ENCODE data around the gene HOXB1.

DNA sequence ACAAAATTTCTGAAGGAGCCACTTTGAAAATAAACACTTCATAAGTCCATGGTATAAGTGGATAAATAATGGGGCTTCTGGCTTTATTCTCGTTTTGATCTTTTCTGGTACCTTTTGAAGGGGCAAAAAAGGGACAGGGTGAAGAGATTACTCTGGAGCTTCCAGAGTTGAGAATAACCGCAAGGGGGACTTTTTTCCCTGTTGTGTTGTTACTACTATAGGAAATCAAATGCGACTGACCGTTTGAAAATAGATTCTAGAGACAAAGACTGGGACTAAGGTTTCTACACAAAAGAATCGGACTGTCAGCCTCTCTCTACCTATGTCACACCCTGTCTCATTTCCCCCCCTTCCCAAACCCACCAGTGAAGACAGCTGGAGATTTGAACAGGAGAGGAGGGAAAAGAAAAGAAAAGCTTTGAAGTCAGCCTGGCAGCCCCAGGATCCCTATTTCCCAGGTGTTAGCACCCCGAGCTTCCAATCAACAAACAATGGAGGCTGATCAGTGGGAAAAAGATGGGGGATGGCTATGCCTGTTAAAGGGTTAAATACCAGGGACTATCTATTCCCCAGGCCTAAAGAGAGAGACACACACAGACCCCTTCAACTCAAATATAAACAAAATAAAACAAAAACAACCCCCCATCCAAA is 39.0 kb upstream of the HOXB1 start:
- TF ChIP-seq, protein P1, sequence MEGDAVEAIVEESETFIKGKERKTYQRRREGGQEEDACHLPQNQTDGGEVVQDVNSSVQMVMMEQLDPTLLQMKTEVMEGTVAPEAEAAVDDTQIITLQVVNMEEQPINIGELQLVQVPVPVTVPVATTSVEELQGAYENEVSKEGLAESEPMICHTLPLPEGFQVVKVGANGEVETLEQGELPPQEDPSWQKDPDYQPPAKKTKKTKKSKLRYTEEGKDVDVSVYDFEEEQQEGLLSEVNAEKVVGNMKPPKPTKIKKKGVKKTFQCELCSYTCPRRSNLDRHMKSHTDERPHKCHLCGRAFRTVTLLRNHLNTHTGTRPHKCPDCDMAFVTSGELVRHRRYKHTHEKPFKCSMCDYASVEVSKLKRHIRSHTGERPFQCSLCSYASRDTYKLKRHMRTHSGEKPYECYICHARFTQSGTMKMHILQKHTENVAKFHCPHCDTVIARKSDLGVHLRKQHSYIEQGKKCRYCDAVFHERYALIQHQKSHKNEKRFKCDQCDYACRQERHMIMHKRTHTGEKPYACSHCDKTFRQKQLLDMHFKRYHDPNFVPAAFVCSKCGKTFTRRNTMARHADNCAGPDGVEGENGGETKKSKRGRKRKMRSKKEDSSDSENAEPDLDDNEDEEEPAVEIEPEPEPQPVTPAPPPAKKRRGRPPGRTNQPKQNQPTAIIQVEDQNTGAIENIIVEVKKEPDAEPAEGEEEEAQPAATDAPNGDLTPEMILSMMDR (IDR thresholded peaks at IDR 0.05), result no peak
- no peak for TF ChIP-seq POLR2AphosphoS5 (IDR thresholded peaks at IDR 0.05)
- TF ChIP-seq EP300 (IDR thresholded peaks at IDR 0.05), result no peak
- TF ChIP-seq POLR2A (IDR thresholded peaks at IDR 0.05), result no peak

All from suprapubic skin (tissue), 4 donors.